K562 (cell line): ENCODE measurements around the gene SCARF1. TPM values are rescaled to one million over a fixed set of nuclear protein-coding genes. Genes with fewer than 3 reads are reported as not detected.

Experiments
- ATF1 ChIP-seq, 2 experiments: fragments of 450-650 bp in 1 of 2; IDR thresholded peaks; 2 replicates each; pipeline ENCODE4 v1.6.1; 2016; ENCODE audit warnings: missing compliant biosample characterization in 1 of 2, missing genetic modification characterization in 1 of 2
- CEBPG ChIP-seq, 3 experiments: fragments of 200-800 bp in 1 of 3; sonication (Bioruptor generic) in 1 of 3; sonication (generic) in 1 of 3; formaldehyde crosslinking in 1 of 3; IDR thresholded peaks in 2 of 3; conservative IDR thresholded peaks in 1 of 3; 2 replicates each; pipeline versions ENCODE4 v1.6.1 to v1.8.0; 2016 to 2022; ENCODE audit warnings: missing compliant biosample characterization in 2 of 3, missing genetic modification characterization in 2 of 3, mild to moderate bottlenecking in 1 of 3, missing genetic modification reagents in 1 of 3
- ELF4 ChIP-seq: fragments of 450-650 bp; formaldehyde crosslinking; IDR thresholded peaks from 2 replicates; pipeline ENCODE4 v1.4.0; 2022; ENCODE audit warnings: missing genetic modification characterization
- FOS ChIP-seq: IDR thresholded peaks from 3 replicates; pipeline ENCODE4 v1.6.1; 2011; ENCODE audit not compliant: insufficient read length; ENCODE audit errors: extremely low read depth
- KDM2B ChIP-seq: fragments of 250-450 bp; sonication (Bioruptor Pico); IDR thresholded peaks from 2 replicates; pipeline ENCODE4 v1.8.0; 2021; ENCODE audit warnings: mild to moderate bottlenecking, moderate library complexity
- KLF16 ChIP-seq: IDR thresholded peaks from 2 replicates; pipeline ENCODE4 v1.6.1; 2016; ENCODE audit warnings: antibody characterized with exemption
- LARP7 ChIP-seq: fragments of 450-650 bp; IDR thresholded peaks from 2 replicates; pipeline ENCODE4 v1.6.1; 2016
- MBD2 ChIP-seq: sonication (generic); IDR thresholded peaks from 2 replicates; pipeline ENCODE4 v1.6.1; 2016; ENCODE audit warnings: low read depth, borderline replicate concordance
- NEUROD1 ChIP-seq: fragments of 150-350 bp; IDR thresholded peaks from 2 replicates; pipeline ENCODE4 v1.6.1; 2014; ENCODE audit warnings: borderline replicate concordance, low read length, low read depth; ENCODE audit not compliant: partially characterized antibody
- NR2F6 ChIP-seq: fragments of 450-650 bp; formaldehyde crosslinking; IDR thresholded peaks from 2 replicates; pipeline ENCODE4 v1.4.0; 2020; ENCODE audit warnings: mild to moderate bottlenecking
- POLR2AphosphoS2 ChIP-seq: IDR thresholded peaks from 2 replicates; pipeline ENCODE4 v1.6.1; 2012; ENCODE audit warnings: low read length, improper control_type of control experiment
- POLR2G ChIP-seq: fragments of 200-400 bp; formaldehyde crosslinking; IDR thresholded peaks from 2 replicates; pipeline ENCODE4 v1.6.1; 2017; ENCODE audit warnings: low read depth, mild to moderate bottlenecking, antibody characterized with exemption, low read length, moderate library complexity
- POLR3G ChIP-seq: IDR thresholded peaks from 2 replicates; pipeline ENCODE4 v1.6.1; 2011; ENCODE audit not compliant: insufficient read length, insufficient replicate concordance; ENCODE audit errors: extremely low read depth
- RFX1 ChIP-seq: fragments of 450-650 bp; IDR thresholded peaks from 2 replicates; pipeline ENCODE4 v1.6.1; 2016; ENCODE audit warnings: mild to moderate bottlenecking, moderate library complexity
- SAP30 ChIP-seq: fragments of 200-600 bp; sonication (generic); IDR thresholded peaks from 2 replicates; pipeline ENCODE4 v1.6.1; 2012; ENCODE audit warnings: borderline replicate concordance, low read depth, mild to moderate bottlenecking, moderate library complexity, low read length, control low read depth, inconsistent platforms; ENCODE audit not compliant: insufficient read depth, poor library complexity, severe bottlenecking
- TBP ChIP-seq: optimal IDR thresholded peaks from 2 replicates; pipeline ENCODE3; 2011; ENCODE audit warnings: low read depth, low read length, improper control_type of control experiment
- ZNF282 ChIP-seq: sonication (generic); formaldehyde crosslinking; IDR thresholded peaks from 2 replicates; pipeline ENCODE4 v1.8.1; 2023; ENCODE audit warnings: missing genetic modification reagents
- polyA plus RNA-seq, 8 experiments: library from polyadenylated mRNA; depleted of rRNA in 4 of 8; stranded (reverse) in 5 of 8; unstranded in 3 of 8; fragments of >200 nt; fragmentation: Nextera tagmentation in 2 of 8; fragmentation: Illumina TruSeq in 1 of 8; extraction: Ambion mirVana in 2 of 8; extraction: Trizol in 1 of 8; gene quantifications; 2 replicates each; pipeline versions ENCODE4 v1.2.1 to v1.2.3, GENCODE V29; 2011 to 2014; ENCODE audit warnings: inconsistent platforms in 1 of 8, missing spikeins in 1 of 8
- total RNA-seq, 7 experiments: library from RNA; depleted of rRNA in 6 of 7; stranded (reverse); fragments of >200 nt in 6 of 7; fragmentation: Illumina TruSeq in 2 of 7; extraction: Trizol in 2 of 7; gene quantifications; 2 replicates each; pipeline versions ENCODE4 v1.2.1 to v1.2.3, GENCODE V29; 2011 to 2021; ENCODE audit warnings: low replicate concordance in 1 of 7
- TF ChIP-seq, protein P1 (sequence below): sonication (generic); formaldehyde crosslinking; IDR thresholded peaks from 2 replicates; pipeline ENCODE4 v1.8.0; 2022; ENCODE audit warnings: mild to moderate bottlenecking, missing genetic modification reagents
- TF ChIP-seq, protein P2 (sequence below), 2 experiments: fragments of 450-650 bp; IDR thresholded peaks; 2 replicates each; pipeline ENCODE4 v1.6.1; 2016
- TF ChIP-seq, protein P3 (sequence below): fragments of 450-650 bp; IDR thresholded peaks from 2 replicates; pipeline ENCODE4 v1.6.1; 2017; ENCODE audit warnings: mild to moderate bottlenecking, moderate library complexity

The SCARF1 gene
- total and polyA plus RNA-seq, 9 of the 15 experiments (the other 6 are each of a cell fraction or from before 2014, with no cell fraction given), result 0.04 to 2.1 (median 0.63) TPM

- TF ChIP-seq POLR3G, result no peak
- 0 out of 2 replicates have a peak, but pooled peaks have one; percentile 6 for TF ChIP-seq KLF16
- no peak for TF ChIP-seq ZNF282
- TF ChIP-seq MBD2, result 0 out of 2 replicates have a peak, but pooled peaks have one; percentile 61
- TF ChIP-seq NR2F6, result no peak
- TF ChIP-seq RFX1, result peak; percentile 71
- TF ChIP-seq, protein P1, sequence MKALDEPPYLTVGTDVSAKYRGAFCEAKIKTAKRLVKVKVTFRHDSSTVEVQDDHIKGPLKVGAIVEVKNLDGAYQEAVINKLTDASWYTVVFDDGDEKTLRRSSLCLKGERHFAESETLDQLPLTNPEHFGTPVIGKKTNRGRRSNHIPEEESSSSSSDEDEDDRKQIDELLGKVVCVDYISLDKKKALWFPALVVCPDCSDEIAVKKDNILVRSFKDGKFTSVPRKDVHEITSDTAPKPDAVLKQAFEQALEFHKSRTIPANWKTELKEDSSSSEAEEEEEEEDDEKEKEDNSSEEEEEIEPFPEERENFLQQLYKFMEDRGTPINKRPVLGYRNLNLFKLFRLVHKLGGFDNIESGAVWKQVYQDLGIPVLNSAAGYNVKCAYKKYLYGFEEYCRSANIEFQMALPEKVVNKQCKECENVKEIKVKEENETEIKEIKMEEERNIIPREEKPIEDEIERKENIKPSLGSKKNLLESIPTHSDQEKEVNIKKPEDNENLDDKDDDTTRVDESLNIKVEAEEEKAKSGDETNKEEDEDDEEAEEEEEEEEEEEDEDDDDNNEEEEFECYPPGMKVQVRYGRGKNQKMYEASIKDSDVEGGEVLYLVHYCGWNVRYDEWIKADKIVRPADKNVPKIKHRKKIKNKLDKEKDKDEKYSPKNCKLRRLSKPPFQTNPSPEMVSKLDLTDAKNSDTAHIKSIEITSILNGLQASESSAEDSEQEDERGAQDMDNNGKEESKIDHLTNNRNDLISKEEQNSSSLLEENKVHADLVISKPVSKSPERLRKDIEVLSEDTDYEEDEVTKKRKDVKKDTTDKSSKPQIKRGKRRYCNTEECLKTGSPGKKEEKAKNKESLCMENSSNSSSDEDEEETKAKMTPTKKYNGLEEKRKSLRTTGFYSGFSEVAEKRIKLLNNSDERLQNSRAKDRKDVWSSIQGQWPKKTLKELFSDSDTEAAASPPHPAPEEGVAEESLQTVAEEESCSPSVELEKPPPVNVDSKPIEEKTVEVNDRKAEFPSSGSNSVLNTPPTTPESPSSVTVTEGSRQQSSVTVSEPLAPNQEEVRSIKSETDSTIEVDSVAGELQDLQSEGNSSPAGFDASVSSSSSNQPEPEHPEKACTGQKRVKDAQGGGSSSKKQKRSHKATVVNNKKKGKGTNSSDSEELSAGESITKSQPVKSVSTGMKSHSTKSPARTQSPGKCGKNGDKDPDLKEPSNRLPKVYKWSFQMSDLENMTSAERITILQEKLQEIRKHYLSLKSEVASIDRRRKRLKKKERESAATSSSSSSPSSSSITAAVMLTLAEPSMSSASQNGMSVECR (CRISPR knock-in tag), result peak; percentile 72
- TF ChIP-seq FOS, result peak; percentile 70
- TF ChIP-seq NEUROD1, result no peak
- TF ChIP-seq ELF4 (CRISPR knock-in tag), result no peak
- TF ChIP-seq ATF1 (CRISPR knock-in tag; IDR thresholded peaks at IDR 0.05), result no peak
- TF ChIP-seq ATF1 (tag; IDR thresholded peaks at IDR 0.05), result peak; percentile 60; the same call in 1 of the 2 replicates
- no peak for TF ChIP-seq KDM2B (CRISPR knock-in tag)
- TF ChIP-seq TBP, result peak; percentile 70
- TF ChIP-seq SAP30, result peak; percentile 6
- 0 out of 2 replicates have a peak, but pooled peaks have one; percentile 66 for TF ChIP-seq LARP7
- TF ChIP-seq, protein P2, sequence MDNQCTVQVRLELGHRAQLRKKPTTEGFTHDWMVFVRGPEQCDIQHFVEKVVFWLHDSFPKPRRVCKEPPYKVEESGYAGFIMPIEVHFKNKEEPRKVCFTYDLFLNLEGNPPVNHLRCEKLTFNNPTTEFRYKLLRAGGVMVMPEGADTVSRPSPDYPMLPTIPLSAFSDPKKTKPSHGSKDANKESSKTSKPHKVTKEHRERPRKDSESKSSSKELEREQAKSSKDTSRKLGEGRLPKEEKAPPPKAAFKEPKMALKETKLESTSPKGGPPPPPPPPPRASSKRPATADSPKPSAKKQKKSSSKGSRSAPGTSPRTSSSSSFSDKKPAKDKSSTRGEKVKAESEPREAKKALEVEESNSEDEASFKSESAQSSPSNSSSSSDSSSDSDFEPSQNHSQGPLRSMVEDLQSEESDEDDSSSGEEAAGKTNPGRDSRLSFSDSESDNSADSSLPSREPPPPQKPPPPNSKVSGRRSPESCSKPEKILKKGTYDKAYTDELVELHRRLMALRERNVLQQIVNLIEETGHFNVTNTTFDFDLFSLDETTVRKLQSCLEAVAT (IDR thresholded peaks at IDR 0.05), result 0 out of 4 replicates have a peak, but pooled peaks of 1 of the 2 experiments have one; percentile 67
- TF ChIP-seq POLR2AphosphoS2, result no peak
- TF ChIP-seq, protein P3, sequence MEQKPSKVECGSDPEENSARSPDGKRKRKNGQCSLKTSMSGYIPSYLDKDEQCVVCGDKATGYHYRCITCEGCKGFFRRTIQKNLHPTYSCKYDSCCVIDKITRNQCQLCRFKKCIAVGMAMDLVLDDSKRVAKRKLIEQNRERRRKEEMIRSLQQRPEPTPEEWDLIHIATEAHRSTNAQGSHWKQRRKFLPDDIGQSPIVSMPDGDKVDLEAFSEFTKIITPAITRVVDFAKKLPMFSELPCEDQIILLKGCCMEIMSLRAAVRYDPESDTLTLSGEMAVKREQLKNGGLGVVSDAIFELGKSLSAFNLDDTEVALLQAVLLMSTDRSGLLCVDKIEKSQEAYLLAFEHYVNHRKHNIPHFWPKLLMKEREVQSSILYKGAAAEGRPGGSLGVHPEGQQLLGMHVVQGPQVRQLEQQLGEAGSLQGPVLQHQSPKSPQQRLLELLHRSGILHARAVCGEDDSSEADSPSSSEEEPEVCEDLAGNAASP, result no peak
- no peak for TF ChIP-seq CEBPG (CRISPR knock-in tag; IDR thresholded peaks at IDR 0.05)
- TF ChIP-seq CEBPG (tag; conservative IDR thresholded peaks at IDR 0.05 in 1 of 2, IDR thresholded peaks at IDR 0.05 in 1 of 2), result no peak
- TF ChIP-seq POLR2G, result peak; percentile 83; the same call in 1 of the 2 replicates
Observed at GRCh38 chr17:1627982-1628855, 17.3 kb downstream of the SCARF1 start, which contains the start of gene SLC43A2 (continued).
